ENCODE results near the gene DAPK1.

DNA sequence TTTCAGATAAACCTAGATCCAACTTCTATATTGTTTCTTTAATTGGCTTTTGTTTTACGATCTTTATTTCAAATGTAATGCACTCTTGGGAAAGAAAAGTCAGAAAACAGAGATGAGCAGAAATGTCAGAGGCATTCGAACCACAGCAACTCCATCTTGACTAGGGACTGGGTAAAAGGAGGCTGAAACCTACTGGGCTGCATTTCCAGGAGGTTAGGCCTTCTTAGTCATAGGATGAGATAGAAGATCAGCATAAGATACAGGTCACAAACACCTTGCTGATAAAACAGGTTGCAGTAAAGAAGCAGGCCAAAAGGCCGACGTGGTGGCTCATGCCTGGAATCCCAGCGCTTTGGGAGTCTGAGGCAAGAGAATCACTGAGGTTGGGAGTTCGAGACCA, 30.5 kb upstream of the DAPK1 start:
- TF ChIP-seq, protein P1, sequence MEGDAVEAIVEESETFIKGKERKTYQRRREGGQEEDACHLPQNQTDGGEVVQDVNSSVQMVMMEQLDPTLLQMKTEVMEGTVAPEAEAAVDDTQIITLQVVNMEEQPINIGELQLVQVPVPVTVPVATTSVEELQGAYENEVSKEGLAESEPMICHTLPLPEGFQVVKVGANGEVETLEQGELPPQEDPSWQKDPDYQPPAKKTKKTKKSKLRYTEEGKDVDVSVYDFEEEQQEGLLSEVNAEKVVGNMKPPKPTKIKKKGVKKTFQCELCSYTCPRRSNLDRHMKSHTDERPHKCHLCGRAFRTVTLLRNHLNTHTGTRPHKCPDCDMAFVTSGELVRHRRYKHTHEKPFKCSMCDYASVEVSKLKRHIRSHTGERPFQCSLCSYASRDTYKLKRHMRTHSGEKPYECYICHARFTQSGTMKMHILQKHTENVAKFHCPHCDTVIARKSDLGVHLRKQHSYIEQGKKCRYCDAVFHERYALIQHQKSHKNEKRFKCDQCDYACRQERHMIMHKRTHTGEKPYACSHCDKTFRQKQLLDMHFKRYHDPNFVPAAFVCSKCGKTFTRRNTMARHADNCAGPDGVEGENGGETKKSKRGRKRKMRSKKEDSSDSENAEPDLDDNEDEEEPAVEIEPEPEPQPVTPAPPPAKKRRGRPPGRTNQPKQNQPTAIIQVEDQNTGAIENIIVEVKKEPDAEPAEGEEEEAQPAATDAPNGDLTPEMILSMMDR (IDR thresholded peaks at IDR 0.05), result no peak
- no peak for TF ChIP-seq POLR2A (IDR thresholded peaks at IDR 0.05)

Measured in testis (tissue), 2 donors.